ENCODE results near the gene GABBR2.

GABBR2 gene

DNA sequence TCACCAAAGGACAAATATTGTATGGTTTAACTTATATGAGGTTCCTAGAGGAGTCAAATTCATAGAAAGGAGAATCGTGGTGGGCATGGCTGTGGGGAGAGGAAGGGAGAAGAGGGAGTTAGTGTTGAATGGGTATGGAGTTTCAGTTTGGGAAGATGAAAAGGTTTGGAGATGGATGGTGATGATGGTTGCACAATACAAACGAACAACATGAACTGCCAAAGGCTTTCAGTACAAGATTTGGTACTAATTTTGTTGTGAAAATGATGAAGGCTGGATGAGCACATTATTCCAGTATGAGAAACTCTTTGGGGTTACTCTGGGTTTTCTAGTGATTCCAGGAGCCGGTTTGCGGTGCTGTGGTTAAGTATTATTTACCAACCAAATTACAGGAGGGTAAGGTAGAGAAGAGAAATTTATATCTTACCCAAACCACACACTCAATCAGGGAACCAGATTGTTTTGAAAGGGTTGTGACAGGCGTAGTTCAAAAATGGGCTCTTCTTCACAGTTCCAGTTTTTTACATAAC is 341.3 kb downstream of the GABBR2 start:
- TF ChIP-seq CTCF (IDR thresholded peaks at IDR 0.05; ENCODE audit: control insufficient read depth, extremely low read depth, insufficient read depth), result no peak
- no peak overlapping the region for H3K4me3 ChIP-seq (ENCODE audit: low read depth, low read length)
- no peak for DNase-seq (ENCODE audit: low read depth)

DNA sequence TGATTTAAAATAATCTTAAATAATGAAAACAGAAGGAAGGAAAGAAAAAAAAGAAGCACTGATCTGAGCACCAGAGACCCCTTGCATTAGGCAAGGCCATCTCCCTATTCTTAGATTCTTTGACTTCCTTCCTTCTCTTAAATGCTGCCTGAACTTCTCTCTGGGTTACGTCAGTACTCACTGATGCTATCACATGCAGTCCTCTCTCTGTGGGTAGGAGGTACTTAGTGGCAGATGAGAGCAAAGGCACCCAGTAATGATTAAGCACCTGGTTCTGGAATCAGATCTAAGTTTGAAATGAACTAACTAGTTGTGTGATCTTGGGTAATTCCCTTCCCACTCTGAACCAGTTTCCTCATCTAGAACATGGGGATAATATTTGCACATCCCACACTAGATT is 343.0 kb downstream of the GABBR2 start:
- no peak overlapping the region for H3K4me3 ChIP-seq (ENCODE audit: low read depth, low read length)
- no peak for DNase-seq (ENCODE audit: low read depth)
- TF ChIP-seq CTCF (IDR thresholded peaks at IDR 0.05; ENCODE audit: control insufficient read depth, extremely low read depth, insufficient read depth), result no peak

- H3K4me3 ChIP-seq (ENCODE audit: low read depth, low read length), result no peak overlapping the region
- TF ChIP-seq CTCF (IDR thresholded peaks at IDR 0.05; ENCODE audit: control insufficient read depth, extremely low read depth, insufficient read depth), result peak; percentile 51
- no peak for DNase-seq (ENCODE audit: low read depth)
Measured at GRCh38 chr9:98365227-98365669, 343.5 kb downstream of the GABBR2 start.

DNA sequence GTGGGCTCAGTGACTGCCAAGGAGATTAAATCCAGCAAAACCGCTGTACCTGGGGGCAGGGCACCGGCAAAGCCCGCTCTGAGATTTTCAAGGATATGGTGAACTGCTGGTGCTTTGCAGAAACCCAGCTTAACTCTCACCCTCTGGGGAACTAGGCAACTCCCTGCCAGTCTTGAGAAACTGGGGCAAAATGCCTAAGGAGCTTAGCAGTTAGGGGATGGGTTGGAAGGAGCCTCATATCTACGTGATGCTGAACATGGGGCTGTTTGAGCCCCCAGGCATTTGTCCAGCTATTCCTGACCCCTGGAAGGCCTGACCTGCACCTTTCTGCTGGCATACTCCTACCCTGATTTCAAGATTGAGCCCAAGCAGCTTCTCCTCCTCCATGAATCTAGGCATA is 344.6 kb downstream of the GABBR2 start:
- DNase-seq (ENCODE audit: low read depth), result no peak
- TF ChIP-seq CTCF (IDR thresholded peaks at IDR 0.05; ENCODE audit: control insufficient read depth, extremely low read depth, insufficient read depth), result no peak
- no peak overlapping the region for H3K4me3 ChIP-seq (ENCODE audit: low read depth, low read length)

DNA sequence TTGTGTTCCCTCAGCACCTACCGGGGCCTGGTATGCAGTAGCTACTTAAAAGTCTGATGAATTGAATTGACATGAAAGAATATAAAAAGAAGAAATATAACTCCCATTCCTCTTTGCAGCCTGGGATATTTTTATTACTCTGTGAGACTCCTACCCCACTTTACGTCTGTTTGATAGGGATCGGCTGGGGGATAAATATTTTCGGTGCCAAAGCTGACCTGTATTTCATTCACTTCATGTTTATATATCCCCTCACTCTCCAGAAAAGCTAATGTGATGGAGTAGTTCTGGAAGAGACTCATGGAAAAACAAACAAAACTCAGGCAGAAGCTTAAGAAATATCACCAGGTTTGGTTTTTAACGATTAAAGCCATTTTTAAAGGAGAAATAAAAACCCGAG is 345.1 kb downstream of the GABBR2 start:
- no peak for DNase-seq (ENCODE audit: low read depth)
- no peak overlapping the region for H3K4me3 ChIP-seq (ENCODE audit: low read depth, low read length)
- TF ChIP-seq CTCF (IDR thresholded peaks at IDR 0.05; ENCODE audit: control insufficient read depth, extremely low read depth, insufficient read depth), result no peak

DNA sequence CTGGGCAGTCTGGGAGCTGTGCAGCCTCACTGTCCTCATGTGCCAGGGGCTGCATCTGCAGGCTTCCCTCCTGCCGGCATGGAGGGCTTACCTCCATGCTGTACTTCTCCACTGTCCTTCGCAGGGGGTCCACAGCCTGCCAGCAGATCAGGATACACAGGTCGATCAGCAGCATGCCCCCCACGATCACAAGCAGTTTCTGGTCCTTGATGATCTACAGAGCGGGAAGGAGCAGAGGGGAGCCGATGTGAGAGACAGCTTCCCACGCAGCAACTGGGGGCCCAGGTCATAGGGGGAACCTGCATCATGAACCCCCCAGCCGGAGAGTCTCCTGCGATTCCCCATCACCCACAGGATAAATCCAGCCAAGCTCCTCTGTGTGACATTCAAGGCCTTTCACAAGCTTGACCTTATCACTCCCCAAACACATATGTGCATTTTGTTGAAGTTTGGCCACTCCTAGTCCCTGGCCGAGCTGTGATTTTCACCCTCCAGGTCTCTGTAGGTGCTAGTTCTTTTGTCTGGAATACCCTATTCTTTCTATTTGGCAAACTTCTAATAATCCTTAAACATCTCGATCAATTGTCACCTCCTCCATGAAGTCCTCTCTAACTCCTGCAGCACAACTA is 346.0 kb downstream of the GABBR2 start:
- no peak for TF ChIP-seq CTCF (IDR thresholded peaks at IDR 0.05; ENCODE audit: control insufficient read depth, extremely low read depth, insufficient read depth)
- H3K4me3 ChIP-seq (ENCODE audit: low read depth, low read length), result no peak overlapping the region
- no peak for DNase-seq (ENCODE audit: low read depth)

DNA sequence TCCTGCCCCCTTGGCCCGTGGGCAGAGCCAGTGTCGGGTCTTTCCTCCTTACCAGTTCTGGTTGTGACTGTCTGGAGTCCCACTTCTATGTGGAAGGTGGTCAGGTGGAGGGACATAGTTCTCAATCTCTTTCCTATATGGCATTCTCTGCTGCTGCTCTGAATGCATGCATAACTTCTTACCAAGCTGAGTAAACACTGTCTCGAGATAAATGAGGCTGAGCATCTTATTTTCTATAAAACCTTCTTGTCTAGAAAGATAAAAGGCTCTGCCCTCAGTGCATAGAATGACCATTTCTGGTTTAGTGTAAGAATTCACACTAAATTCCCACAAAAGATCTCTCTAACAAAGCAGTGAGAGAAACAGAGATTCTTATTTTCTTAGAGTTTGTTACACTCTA is 347.1 kb downstream of the GABBR2 start:
- no peak for DNase-seq (ENCODE audit: low read depth)
- H3K4me3 ChIP-seq (ENCODE audit: low read depth, low read length), result no peak overlapping the region
- TF ChIP-seq CTCF (IDR thresholded peaks at IDR 0.05; ENCODE audit: control insufficient read depth, extremely low read depth, insufficient read depth), result no peak

All from LNCaP clone FGC (cell line).